Stimulated activated naive B cell treated with anti-CD40 and anti-IgM and Interleukin-4, amounts not matched to agents 10 μg/mL and 1 μg/mL and 100 μg/mL, for 72 hours (primary cell): Measurements from ENCODE around the gene MDFI.
A peak's percentile ranks its signal among the peaks of the same experiment; 100 is the strongest.

Source experiments
- ATAC-seq, 2 donors: fragments of 150-1000 bp; cut with Tn5 transposase; replicated peaks; 2 replicates each; pipeline ENCODE4 v1.10.0; 2021; ENCODE audit warnings: moderate library complexity in 1 of 2
- DNase-seq: peaks from one replicate; pipeline ENCODE4 v3.0.0; 2021
- H3K27ac Mint-ChIP-seq: one replicate; pipeline ENCODE4 v1.8.0; 2022; ENCODE audit warnings: mild to moderate bottlenecking, mixed read lengths
- H3K27me3 Mint-ChIP-seq, 2 donors: one replicate each; pipeline ENCODE4 v1.8.0; 2022; ENCODE audit warnings: mixed read lengths in 2 of 2
- H3K36me3 Mint-ChIP-seq, 2 donors: one replicate each; pipeline ENCODE4 v1.8.0; 2022; ENCODE audit warnings: mixed read lengths in 2 of 2, mild to moderate bottlenecking in 1 of 2
- H3K4me1 Mint-ChIP-seq, 2 donors: one replicate each; pipeline ENCODE4 v1.8.0; 2022; ENCODE audit warnings: mixed read lengths in 2 of 2, mild to moderate bottlenecking in 1 of 2
- H3K4me3 Mint-ChIP-seq, 2 donors: one replicate each; pipeline ENCODE4 v1.8.0; 2022; ENCODE audit warnings: mild to moderate bottlenecking in 2 of 2, mixed read lengths in 2 of 2, moderate library complexity in 1 of 2
- H3K9me3 Mint-ChIP-seq, 2 donors: one replicate each; pipeline ENCODE4 v1.8.0; 2022; ENCODE audit warnings: mixed read lengths in 2 of 2, mild to moderate bottlenecking in 1 of 2

Gene MDFI

GRCh38 chr6:41672016-41672415, 33.7 kb downstream of the MDFI start:
- Mint-ChIP-seq H3K4me1 (peaks cover 3 to 9% of the 10 kb centered on the region in 2 donors), H3K27me3 (peaks cover 32 to 40% of the 10 kb centered on the region in 2 donors), H3K36me3 (no peaks in the 10 kb centered on the region), H3K4me3 (no peak overlapping the region), H3K27ac (no peak overlapping the region), H3K9me3 (no peaks in the 10 kb centered on the region)
- ATAC-seq (no peak), DNase-seq (no peak)

GRCh38 chr6:41672816-41673703, 34.8 kb downstream of the MDFI start:
- Mint-ChIP-seq H3K27ac (no peak overlapping the region), H3K9me3 (no peaks in the 10 kb centered on the region)

GRCh38 chr6:41673704-41674000, 35.4 kb downstream of the MDFI start:
- H3K4me1 Mint-ChIP-seq, result peaks cover 0 to 1% of the 10 kb centered on the region in 2 donors
- H3K27ac Mint-ChIP-seq, result no peak overlapping the region
- no peaks in the 10 kb centered on the region for H3K9me3 Mint-ChIP-seq
- DNase-seq, result no peak
- no peaks in the 10 kb centered on the region for H3K36me3 Mint-ChIP-seq
- peaks cover 34 to 40% of the 10 kb centered on the region in 2 donors for H3K27me3 Mint-ChIP-seq
- no peak for ATAC-seq
- no peak overlapping the region for H3K4me3 Mint-ChIP-seq

More at GRCh38 chr6:41672816-41673703, 34.8 kb downstream of the MDFI start:
- Mint-ChIP-seq H3K4me1 (peaks cover 0 to 2% of the 10 kb centered on the region in 2 donors), H3K36me3 (no peaks in the 10 kb centered on the region), H3K27me3 (peaks cover 34 to 40% of the 10 kb centered on the region in 2 donors), H3K4me3 (no peak overlapping the region)
- no peak for DNase-seq
- no peak for ATAC-seq

- Mint-ChIP-seq H3K36me3 (no peaks in the 10 kb centered on the region), H3K4me1 (peaks cover 0 to 3% of the 10 kb centered on the region in 2 donors), H3K27ac (no peak overlapping the region), H3K4me3 (no peak overlapping the region), H3K9me3 (no peaks in the 10 kb centered on the region), H3K27me3 (peaks cover 34 to 40% of the 10 kb centered on the region in 2 donors)
- DNase-seq (no peak), ATAC-seq (no peak)
Observed at GRCh38 chr6:41674231-41675000, 36.1 kb downstream of the MDFI start.

GRCh38 chr6:41675176-41675775, 37.0 kb downstream of the MDFI start:
- no peak overlapping the region for H3K4me3 Mint-ChIP-seq
- H3K27ac Mint-ChIP-seq, result no peak overlapping the region
- peaks cover 0 to 3% of the 10 kb centered on the region in 2 donors for H3K4me1 Mint-ChIP-seq
- ATAC-seq (no peak), DNase-seq (no peak)
- no peaks in the 10 kb centered on the region for H3K36me3 Mint-ChIP-seq
- H3K27me3 Mint-ChIP-seq, result peaks cover 31 to 34% of the 10 kb centered on the region in 2 donors
- no peaks in the 10 kb centered on the region for H3K9me3 Mint-ChIP-seq

GRCh38 chr6:41675992-41676391, 37.7 kb downstream of the MDFI start:
- Mint-ChIP-seq H3K27ac (no peak overlapping the region), H3K4me1 (peaks cover 0 to 3% of the 10 kb centered on the region in 2 donors), H3K27me3 (peaks cover 24 to 27% of the 10 kb centered on the region in 2 donors), H3K36me3 (no peaks in the 10 kb centered on the region), H3K9me3 (no peaks in the 10 kb centered on the region), H3K4me3 (no peak overlapping the region)
- DNase-seq (no peak), ATAC-seq (no peak)

- H3K4me1 Mint-ChIP-seq, result peaks cover 0 to 3% of the 10 kb centered on the region in 2 donors
- H3K4me3 Mint-ChIP-seq, result no peak overlapping the region
- H3K27ac Mint-ChIP-seq, result peak overlapping the region; percentile 26
- no peak for ATAC-seq
- H3K27me3 Mint-ChIP-seq, result peaks cover 20 to 25% of the 10 kb centered on the region in 2 donors
- H3K9me3 Mint-ChIP-seq, result no peaks in the 10 kb centered on the region
- no peaks in the 10 kb centered on the region for H3K36me3 Mint-ChIP-seq
- DNase-seq, result no peak
Observed at GRCh38 chr6:41676431-41676830, 38.2 kb downstream of the MDFI start.

- Mint-ChIP-seq H3K4me3 (no peak overlapping the region), H3K27ac (no peak overlapping the region), H3K4me1 (peaks cover 5 to 6% of the 10 kb centered on the region in 2 donors), H3K36me3 (peaks cover 0 to 4% of the 10 kb centered on the region in 2 donors), H3K27me3 (peaks cover 11 to 16% of the 10 kb centered on the region in 2 donors), H3K9me3 (no peaks in the 10 kb centered on the region)
- DNase-seq (no peak), ATAC-seq (no peak)
Observed at GRCh38 chr6:41677124-41677921, 39.1 kb downstream of the MDFI start.

GRCh38 chr6:41678511-41679084, 40.3 kb downstream of the MDFI start:
- no peak for DNase-seq
- no peak for ATAC-seq
- Mint-ChIP-seq H3K27me3 (peaks cover 11 to 16% of the 10 kb centered on the region in 2 donors), H3K27ac (no peak overlapping the region), H3K4me3 (no peak overlapping the region), H3K9me3 (no peaks in the 10 kb centered on the region), H3K36me3 (peaks cover 0 to 8% of the 10 kb centered on the region in 2 donors), H3K4me1 (peaks cover 18 to 19% of the 10 kb centered on the region in 2 donors)

- DNase-seq (no peak), ATAC-seq (no peak)
- H3K27me3 Mint-ChIP-seq, result peaks cover 3 to 10% of the 10 kb centered on the region in 2 donors
- peaks cover 0 to 11% of the 10 kb centered on the region in 2 donors for H3K36me3 Mint-ChIP-seq
- H3K4me3 Mint-ChIP-seq, result no peak overlapping the region
- no peak overlapping the region for H3K27ac Mint-ChIP-seq
- peaks cover 22 to 29% of the 10 kb centered on the region in 2 donors for H3K4me1 Mint-ChIP-seq
- H3K9me3 Mint-ChIP-seq, result no peaks in the 10 kb centered on the region
Observed at GRCh38 chr6:41679696-41680095, 41.4 kb downstream of the MDFI start.

GRCh38 chr6:41680182-41680965, 42.1 kb downstream of the MDFI start:
- no peak for ATAC-seq
- H3K4me1 Mint-ChIP-seq, result peaks cover 22 to 31% of the 10 kb centered on the region in 2 donors

GRCh38 chr6:41682056-41682477, 43.8 kb downstream of the MDFI start:
- peak; percentile 72 to 77 for ATAC-seq
- DNase-seq, result peak; percentile 67
- Mint-ChIP-seq H3K27ac (peak overlapping the region; percentile 93), H3K9me3 (no peaks in the 10 kb centered on the region), H3K27me3 (peaks cover 0 to 2% of the 10 kb centered on the region in 2 donors), H3K4me1 (peaks cover 22 to 31% of the 10 kb centered on the region in 2 donors), H3K4me3 (peak overlapping the region; percentile 83 to 89), H3K36me3 (peaks cover 8 to 17% of the 10 kb centered on the region in 2 donors)

More at GRCh38 chr6:41680182-41680965, 42.1 kb downstream of the MDFI start:
- Mint-ChIP-seq H3K36me3 (peaks cover 0 to 11% of the 10 kb centered on the region in 2 donors), H3K27ac (no peak overlapping the region), H3K4me3 (no peak overlapping the region), H3K9me3 (no peaks in the 10 kb centered on the region), H3K27me3 (peaks cover 0 to 10% of the 10 kb centered on the region in 2 donors)
- DNase-seq, result no peak
